MM.1S (cell line): ENCODE measurements around the gene SLC43A3.
A peak's percentile ranks its signal among the peaks of the same experiment; 100 is the strongest.

Experiments
- DNase-seq: peaks from one replicate; pipeline ENCODE4 v3.0.0-alpha.2; 2015
- H2AFZ ChIP-seq: fragments of 300-600 bp; sonication (generic); 2 replicates; pipeline ENCODE4 v1.6.0; 2016; ENCODE audit warnings: antibody characterized with exemption, low read length
- H3F3A ChIP-seq: fragments of 300-600 bp; sonication (generic); 2 replicates; pipeline ENCODE4 v1.6.1; 2016; ENCODE audit warnings: mild to moderate bottlenecking, antibody characterized with exemption, low read length, moderate library complexity, mixed read lengths; ENCODE audit not compliant: insufficient read depth
- H3K27ac ChIP-seq: fragments of 300-600 bp; sonication (generic); 2 replicates; pipeline ENCODE4 v1.5.1; 2016; ENCODE audit warnings: mild to moderate bottlenecking, low read length
- H3K27me3 ChIP-seq: fragments of 300-600 bp; sonication (generic); replicated peaks from 2 replicates; pipeline ENCODE4 v1.6.0; 2016; ENCODE audit warnings: low read length; ENCODE audit not compliant: insufficient read depth
- H3K36me3 ChIP-seq: fragments of 300-600 bp; sonication (generic); replicated peaks from 2 replicates; pipeline ENCODE4 v1.6.1; 2016; ENCODE audit warnings: mild to moderate bottlenecking, low read length, mixed read lengths; ENCODE audit not compliant: insufficient read depth
- H3K4me1 ChIP-seq: fragments of 300-600 bp; sonication (generic); 2 replicates; pipeline ENCODE4 v1.6.1; 2016; ENCODE audit warnings: low read length, mixed read lengths
- H3K4me2 ChIP-seq: fragments of 300-600 bp; sonication (generic); 2 replicates; pipeline ENCODE4 v1.6.0; 2016; ENCODE audit warnings: low read depth, low read length
- H3K4me3 ChIP-seq: fragments of 300-600 bp; sonication (generic); 2 replicates; pipeline ENCODE4 v1.5.1; 2016; ENCODE audit warnings: low read length, mixed read lengths
- H3K79me2 ChIP-seq: fragments of 300-600 bp; sonication (generic); 2 replicates; pipeline ENCODE4 v1.6.1; 2016; ENCODE audit warnings: mixed run types, low read length, mixed read lengths
- H3K9ac ChIP-seq: fragments of 300-600 bp; sonication (generic); 2 replicates; pipeline ENCODE4 v1.6.1; 2016; ENCODE audit warnings: low read length, mixed read lengths
- H3K9me2 ChIP-seq: fragments of 300-600 bp; sonication (generic); replicated peaks from 2 replicates; pipeline ENCODE4 v1.6.1; 2016; ENCODE audit warnings: mild to moderate bottlenecking, low read length, mixed read lengths; ENCODE audit not compliant: insufficient read depth
- H3K9me3 ChIP-seq: fragments of 300-600 bp; sonication (generic); replicated peaks from 2 replicates; pipeline ENCODE4 v1.6.1; 2016; ENCODE audit warnings: mild to moderate bottlenecking, low read length, mixed read lengths; ENCODE audit not compliant: insufficient read depth
- H4K20me1 ChIP-seq: fragments of 300-600 bp; sonication (generic); 2 replicates; pipeline ENCODE4 v1.6.1; 2016; ENCODE audit warnings: mild to moderate bottlenecking, low read length, moderate library complexity, mixed read lengths; ENCODE audit not compliant: insufficient read depth
- EZH2 ChIP-seq: fragments of 300-600 bp; sonication (generic); optimal IDR thresholded peaks from 2 replicates; pipeline ENCODE3; 2017; ENCODE audit warnings: low read depth, mild to moderate bottlenecking, antibody characterized with exemption, low read length, mixed read lengths
- EZH2phosphoT487 ChIP-seq: fragments of 300-600 bp; sonication (generic); IDR thresholded peaks from 2 replicates; pipeline ENCODE4 v1.6.1; 2018; ENCODE audit warnings: antibody characterized with exemption, low read length
- TF ChIP-seq, protein P1 (sequence below): fragments of 300-600 bp; sonication (generic); IDR thresholded peaks from 2 replicates; pipeline ENCODE4 v1.5.1; 2016; ENCODE audit warnings: antibody characterized with exemption, low read length, mixed read lengths

SLC43A3 gene

DNA sequence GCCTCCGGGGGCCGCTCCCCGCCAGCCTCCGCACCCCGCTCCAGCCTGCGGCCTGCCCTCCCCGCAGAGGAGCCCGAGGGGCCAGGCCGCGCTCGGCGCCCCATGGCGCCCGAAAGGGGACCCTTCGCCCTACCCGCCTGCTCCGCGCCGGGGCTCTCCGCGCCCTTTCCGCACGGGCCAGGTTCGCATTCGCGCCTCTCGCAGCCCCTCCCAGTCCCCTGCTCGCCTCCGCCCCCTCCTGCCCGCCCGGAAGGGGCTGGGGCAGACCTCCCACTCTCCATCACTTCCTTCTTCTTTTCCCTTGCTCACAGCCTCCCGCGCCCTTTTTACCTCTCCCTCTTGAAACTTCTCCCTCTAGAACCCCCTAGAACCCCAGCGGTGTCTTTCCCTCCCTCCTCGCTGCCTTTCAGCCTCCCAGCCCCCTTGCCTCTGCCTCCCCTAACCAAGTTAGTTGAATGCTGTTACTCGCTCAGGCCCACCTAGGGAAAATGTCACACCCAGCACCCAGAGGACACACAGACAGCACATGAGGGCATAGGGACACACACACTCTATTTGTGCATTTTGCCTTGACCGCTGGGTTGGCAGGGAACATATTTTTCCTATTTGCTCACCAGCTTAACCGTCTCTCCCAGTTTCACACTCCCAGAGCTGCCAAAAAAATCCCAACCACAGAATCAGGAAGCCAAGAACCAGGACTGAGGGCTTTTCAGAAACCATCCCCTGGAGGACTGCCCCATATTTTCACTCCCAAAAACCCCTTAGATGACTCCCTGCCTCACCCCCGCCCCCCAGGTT is at the start of gene SLC43A3:
Gene SLC43A3, minus strand, starts transcription at position 193 of the 798 bp plus-strand sequence. CDS start 949 bp downstream, outside the sequence.
- Histone ChIP-seq H3K4me3 (peak within 1 kb of the TSS; percentile 3; the same call in 1 of the 2 replicates), H3K36me3 (no peaks in the 10 kb centered on the region), H3K4me2 (0 out of 2 replicates have a peak within 1 kb of the TSS, but pooled peaks have one; percentile 7), H3K9me2 (no peaks in the 10 kb centered on the region), H3K9me3 (no peaks in the 10 kb centered on the region), H3F3A (peaks cover 8% of the 10 kb centered on the region), H2AFZ (no peak within 1 kb of the TSS), H3K27ac (no peak within 1 kb of the TSS), H3K27me3 (no peaks in the 10 kb centered on the region), H4K20me1 (no peaks in the 10 kb centered on the region), H3K4me1 (peaks cover 23% of the 10 kb centered on the region), H3K9ac (no peak within 1 kb of the TSS), H3K79me2 (no peaks in the 10 kb centered on the region)
- TF ChIP-seq EZH2phosphoT487: no peak
- TF ChIP-seq, protein P1, sequence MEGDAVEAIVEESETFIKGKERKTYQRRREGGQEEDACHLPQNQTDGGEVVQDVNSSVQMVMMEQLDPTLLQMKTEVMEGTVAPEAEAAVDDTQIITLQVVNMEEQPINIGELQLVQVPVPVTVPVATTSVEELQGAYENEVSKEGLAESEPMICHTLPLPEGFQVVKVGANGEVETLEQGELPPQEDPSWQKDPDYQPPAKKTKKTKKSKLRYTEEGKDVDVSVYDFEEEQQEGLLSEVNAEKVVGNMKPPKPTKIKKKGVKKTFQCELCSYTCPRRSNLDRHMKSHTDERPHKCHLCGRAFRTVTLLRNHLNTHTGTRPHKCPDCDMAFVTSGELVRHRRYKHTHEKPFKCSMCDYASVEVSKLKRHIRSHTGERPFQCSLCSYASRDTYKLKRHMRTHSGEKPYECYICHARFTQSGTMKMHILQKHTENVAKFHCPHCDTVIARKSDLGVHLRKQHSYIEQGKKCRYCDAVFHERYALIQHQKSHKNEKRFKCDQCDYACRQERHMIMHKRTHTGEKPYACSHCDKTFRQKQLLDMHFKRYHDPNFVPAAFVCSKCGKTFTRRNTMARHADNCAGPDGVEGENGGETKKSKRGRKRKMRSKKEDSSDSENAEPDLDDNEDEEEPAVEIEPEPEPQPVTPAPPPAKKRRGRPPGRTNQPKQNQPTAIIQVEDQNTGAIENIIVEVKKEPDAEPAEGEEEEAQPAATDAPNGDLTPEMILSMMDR: no peak
- no peak for DNase-seq

- Histone ChIP-seq H3K4me3 (peak overlapping the region; percentile 60), H3K9me3 (no peaks in the 10 kb centered on the region), H3K79me2 (no peaks in the 10 kb centered on the region), H3K9ac (peak overlapping the region; percentile 73), H3K27ac (peak overlapping the region; percentile 48; the same call in 1 of the 2 replicates), H2AFZ (peak overlapping the region; percentile 91), H3K4me2 (peak overlapping the region; percentile 96), H3F3A (no peaks in the 10 kb centered on the region), H3K27me3 (no peaks in the 10 kb centered on the region), H3K4me1 (peaks cover 18% of the 10 kb centered on the region; the same call in 1 of the 2 replicates), H3K9me2 (no peaks in the 10 kb centered on the region), H3K36me3 (no peaks in the 10 kb centered on the region), H4K20me1 (no peaks in the 10 kb centered on the region)
- peak; percentile 35 for DNase-seq
- no peak for TF ChIP-seq EZH2phosphoT487
- TF ChIP-seq, protein P1: no peak
- no peak for TF ChIP-seq EZH2
These were observed 49.3 kb upstream of the SLC43A3 start for GRCh38 chr11:57476047-57476756.

DNA sequence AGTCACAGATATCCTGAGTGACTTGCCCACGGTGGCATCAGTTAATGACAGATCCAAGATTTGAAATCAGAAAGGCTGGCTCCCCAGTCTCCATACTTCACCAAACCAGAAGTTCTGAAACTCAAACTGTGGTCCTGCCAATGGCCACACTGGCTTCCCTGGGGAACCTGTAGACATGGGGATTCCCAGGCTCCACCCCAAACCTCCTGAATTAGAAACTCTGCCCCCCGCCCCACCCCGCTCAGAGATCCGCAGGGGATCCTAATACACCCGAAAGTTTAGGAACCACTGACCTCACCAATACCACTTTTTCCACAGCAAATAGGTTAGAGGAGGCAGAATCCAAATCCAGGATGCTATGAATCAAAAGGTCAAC is 48.7 kb upstream of the SLC43A3 start:
- Histone ChIP-seq H3K27ac (peak overlapping the region; percentile 48; the same call in 1 of the 2 replicates), H3K4me2 (peak overlapping the region; percentile 96), H3K27me3 (no peaks in the 10 kb centered on the region), H4K20me1 (no peaks in the 10 kb centered on the region), H3F3A (no peaks in the 10 kb centered on the region), H3K4me1 (peaks cover 18% of the 10 kb centered on the region; the same call in 1 of the 2 replicates), H2AFZ (peak overlapping the region; percentile 62), H3K9me3 (no peaks in the 10 kb centered on the region), H3K79me2 (no peaks in the 10 kb centered on the region), H3K4me3 (peak overlapping the region; percentile 60), H3K36me3 (no peaks in the 10 kb centered on the region), H3K9me2 (no peaks in the 10 kb centered on the region), H3K9ac (peak overlapping the region; percentile 73; the same call in 1 of the 2 replicates)
- TF ChIP-seq EZH2 (no peak), EZH2phosphoT487 (no peak)
- TF ChIP-seq, protein P1: no peak
- DNase-seq: peak; percentile 30
